HG02798 (cell line): ENCODE measurements around the gene DLGAP5.

Experiments used
- ATAC-seq: cut with Tn5 transposase; IDR thresholded peaks from one replicate; pipeline ENCODE4 v1.9.1; 2021; ENCODE audit warnings: mild to moderate bottlenecking; ENCODE audit not compliant: unreplicated experiment, poor library complexity

Gene DLGAP5

DNA sequence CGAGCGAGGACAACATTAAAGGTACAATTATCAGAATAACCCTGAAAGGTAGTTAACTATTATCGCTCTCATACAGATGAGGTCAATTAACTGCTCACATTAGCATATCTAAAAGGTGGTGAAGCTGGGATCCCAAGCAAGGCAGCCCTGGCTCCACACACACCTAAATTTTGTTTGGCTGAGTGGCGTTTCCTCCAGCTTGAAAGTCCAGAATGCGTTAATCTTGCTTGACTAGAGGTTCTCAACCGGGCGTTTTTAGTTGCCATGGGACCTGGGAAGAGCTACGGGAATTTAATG lies 531 bp downstream of the DLGAP5 start:
- no peak for ATAC-seq

DNA sequence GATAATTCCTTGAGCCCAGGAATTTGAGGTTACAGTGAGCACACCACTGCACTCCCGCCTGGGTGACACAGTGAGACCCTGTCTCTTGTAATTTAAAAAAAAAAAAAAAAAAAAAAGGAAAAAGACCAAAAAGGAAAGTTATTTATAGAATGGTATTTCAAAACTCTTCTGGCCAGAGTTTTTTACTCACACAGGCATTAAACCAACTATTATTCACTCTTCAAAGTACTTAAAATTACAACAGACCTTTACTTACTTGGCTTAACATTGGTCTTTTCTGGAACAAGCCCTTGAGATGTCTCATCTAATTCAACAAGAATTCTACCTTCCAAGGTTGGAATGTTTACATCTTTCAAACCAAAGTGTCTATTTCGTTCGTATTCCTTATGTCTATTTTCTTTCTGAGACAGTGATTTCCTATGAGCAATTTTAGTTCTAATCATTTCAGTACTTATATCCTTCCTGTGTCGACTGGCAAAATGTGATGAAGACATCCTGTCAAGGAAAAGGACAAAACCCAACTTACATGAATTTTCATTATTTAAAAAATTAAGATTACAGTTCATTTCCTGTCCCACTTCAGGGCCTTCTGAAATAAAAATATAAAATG lies 2.6 kb downstream of the DLGAP5 start:
- no peak for ATAC-seq

DNA sequence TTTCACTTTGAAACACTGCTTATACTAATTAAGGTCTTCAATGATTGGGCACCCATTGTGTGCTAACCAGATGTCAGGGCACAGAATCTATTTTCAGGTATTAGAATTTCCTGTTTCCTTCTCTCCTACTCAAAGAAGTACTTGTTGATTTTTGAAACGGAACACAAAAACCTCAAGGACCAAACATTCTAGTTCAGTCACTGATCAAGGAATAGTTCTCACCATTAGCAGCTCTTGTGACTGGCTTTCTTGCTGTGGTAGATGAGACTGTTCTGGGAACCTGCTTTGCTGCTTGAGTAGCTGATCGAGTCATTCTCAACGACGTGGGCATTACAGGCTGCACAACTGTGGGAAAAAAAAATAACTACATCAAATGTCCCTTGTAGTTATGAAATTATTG lies 11.0 kb downstream of the DLGAP5 start:
- no peak for ATAC-seq

GRCh38 chr14:55180006-55180405 lies 11.4 kb downstream of the DLGAP5 start:
- no peak for ATAC-seq

DNA sequence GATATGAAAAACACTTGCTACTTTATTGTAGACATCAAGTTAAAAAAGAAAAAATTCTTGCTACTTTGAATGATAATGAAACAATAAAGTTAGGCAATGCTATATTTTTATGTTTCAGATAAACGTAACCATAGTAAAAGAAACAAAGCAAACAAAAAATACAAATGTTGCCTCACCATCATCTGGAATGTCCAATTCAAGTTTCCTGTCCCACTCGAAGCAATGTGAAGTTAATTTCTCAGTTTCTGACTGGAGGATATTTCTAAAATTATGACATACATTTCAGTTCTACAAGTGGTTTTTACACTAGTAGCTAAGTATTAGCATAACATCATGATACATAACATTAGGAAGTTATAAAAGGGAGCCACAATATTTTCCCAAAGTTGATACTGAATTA lies 20.9 kb downstream of the DLGAP5 start:
- no peak for ATAC-seq

DNA sequence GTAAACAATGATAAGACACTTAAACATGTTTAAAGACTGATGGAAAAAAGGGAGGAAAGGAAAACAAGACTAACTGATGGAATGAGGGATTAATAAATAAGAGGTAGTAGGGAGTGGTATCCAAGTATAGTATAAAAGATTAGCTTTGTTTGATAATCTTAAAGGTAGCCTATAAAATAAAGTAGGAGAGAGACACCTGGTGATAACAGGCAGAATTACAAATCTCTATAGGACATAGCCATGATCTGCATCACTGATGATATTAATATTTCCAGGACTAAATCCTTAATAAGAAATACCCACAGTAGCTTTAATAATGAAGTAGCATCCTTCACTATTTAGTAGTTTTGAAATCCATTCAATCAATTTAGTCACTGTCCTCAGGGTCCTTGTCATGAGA lies 30.4 kb downstream of the DLGAP5 start:
- no peak for ATAC-seq

DNA sequence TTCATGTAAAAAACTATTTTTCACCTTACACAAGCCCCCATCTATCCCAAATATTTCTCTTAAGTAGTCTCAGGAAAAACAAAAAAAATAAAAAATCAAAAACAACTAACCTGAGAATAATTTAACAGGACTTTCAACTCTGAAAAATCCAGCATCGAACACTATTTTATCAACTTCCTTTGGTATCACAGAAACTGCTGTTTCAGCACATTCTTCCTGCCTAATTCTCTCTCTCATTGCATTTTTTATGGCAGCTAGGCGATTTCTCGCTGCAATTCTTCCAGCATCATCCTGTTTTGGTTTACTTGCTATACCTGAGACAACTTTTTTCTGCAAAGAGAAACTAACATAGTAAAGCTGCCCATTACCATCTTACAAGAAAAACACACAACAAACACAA lies 33.0 kb downstream of the DLGAP5 start:
- ATAC-seq = no peak

DNA sequence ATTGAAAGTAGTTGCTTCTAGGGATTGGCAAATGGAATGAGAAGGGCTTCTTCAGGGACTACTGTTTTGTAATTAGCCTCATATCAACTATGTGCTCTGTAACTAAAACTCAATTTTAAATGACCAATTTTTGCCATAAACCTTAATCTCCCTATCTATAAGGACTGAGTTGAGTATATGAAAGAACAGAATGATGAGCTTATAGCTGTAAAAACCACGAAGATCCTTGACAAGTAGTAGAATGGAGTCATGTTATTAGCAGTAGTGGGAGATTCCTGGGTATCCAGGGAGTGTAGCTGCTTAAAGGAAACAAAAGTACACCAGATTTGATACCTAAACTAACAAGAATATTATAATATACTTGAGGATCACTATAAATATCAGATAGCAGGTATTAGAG lies 34.3 kb downstream of the DLGAP5 start:
- no peak for ATAC-seq

DNA sequence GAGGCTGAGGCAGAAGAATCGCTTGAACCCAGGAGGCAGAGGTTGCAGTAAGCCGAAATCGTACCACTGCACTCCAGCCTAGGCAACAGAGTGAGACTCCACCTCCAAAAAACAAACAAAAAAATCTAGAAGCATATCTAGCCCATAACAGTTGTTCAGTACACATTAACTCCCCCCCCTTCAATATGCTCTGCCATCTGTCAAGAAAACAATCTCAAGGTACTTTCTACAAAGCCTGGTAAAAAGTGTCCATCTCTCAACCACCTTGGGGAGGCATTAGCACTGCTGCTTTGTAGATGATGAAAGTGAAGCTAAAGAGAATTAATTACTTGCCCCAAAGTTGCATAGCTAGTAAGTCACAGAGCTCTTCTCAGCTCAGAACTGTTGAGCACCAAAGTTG lies 37.4 kb downstream of the DLGAP5 start:
- ATAC-seq = no peak

- ATAC-seq = no peak
These were observed 39.2 kb downstream of the DLGAP5 start for GRCh38 chr14:55152052-55152753.

GRCh38 chr14:55151601-55152000 lies 39.8 kb downstream of the DLGAP5 start:
- no peak for ATAC-seq

DNA sequence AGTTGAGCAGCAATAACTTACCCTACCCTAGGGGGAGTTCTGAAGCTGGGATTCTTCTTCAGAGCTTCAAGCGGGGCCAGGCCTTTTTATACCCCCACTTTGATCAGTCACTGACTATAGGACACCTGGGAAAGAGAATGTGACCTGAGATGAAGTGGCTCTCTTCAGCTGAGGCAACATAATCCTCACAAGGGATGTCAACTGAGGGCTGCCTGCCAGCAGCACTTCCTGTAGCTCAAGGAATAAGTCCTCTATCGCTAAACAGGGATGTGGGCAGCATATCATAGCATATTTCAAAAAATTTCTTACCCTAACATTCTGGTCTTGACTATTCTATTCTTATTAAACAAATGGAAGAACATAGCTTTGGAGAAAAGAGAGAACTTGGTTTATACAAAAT lies 45.0 kb downstream of the DLGAP5 start:
- no peak for ATAC-seq

GRCh38 chr14:55142466-55142865 lies 48.9 kb downstream of the DLGAP5 start:
- ATAC-seq = no peak

DNA sequence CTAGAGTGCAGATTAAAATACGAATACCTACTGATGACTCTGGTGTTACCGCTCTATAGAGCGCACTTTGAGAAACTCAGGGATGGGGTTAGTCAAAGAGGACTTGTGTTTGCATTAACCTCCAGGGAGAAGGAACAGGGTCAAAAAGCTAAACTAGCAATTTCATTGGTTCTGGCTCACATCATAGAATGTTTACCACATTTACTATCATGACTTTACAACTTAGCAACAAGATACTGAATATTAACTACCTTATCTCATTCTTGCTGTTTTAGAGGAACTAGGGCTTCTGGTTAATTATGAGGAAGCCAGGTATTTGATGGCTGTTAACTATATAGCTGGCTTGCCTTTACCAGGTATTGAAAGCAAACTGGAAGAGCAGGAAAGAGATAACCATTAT lies 49.6 kb downstream of the DLGAP5 start:
- ATAC-seq = no peak

DNA sequence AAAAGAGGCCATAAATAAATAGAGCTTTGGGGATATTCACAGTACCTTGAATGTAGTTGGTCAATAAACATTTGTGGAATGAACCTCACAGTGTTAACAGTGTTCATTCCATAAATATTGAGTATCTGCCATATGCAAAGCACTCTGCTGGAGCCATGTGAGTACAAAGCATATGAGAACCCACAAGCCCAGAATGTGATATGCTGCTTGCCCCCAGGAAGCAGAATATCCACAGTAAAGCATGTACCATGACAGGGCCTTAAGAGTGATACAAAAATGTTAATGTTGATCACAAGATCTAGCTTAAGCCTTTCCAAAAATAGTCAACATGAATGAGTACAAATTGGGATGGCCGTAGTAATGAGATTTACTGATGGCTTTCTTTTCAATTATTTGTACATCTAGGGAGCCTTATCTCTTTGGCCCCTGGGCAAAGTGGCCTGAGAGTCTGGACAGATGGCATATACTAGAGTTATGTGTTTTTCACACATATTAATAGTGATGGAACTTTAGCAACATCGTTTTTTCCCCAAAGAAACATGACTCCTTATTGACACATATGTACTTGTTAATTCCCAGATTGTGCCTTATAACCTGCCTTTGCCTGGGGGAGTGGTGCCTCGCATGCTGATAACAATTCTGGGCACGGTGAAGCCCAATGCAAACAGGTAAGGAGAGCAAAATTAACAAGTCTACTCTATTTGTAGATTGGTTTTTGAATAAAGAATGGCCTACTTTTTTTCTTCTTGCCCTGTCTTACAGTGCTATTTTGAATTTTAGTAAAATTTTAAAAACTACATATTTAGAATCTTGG lies 51.5 kb downstream of the DLGAP5 start:
- ATAC-seq = no peak

GRCh38 chr14:55139141-55139540 lies 52.2 kb downstream of the DLGAP5 start:
- no peak for ATAC-seq

DNA sequence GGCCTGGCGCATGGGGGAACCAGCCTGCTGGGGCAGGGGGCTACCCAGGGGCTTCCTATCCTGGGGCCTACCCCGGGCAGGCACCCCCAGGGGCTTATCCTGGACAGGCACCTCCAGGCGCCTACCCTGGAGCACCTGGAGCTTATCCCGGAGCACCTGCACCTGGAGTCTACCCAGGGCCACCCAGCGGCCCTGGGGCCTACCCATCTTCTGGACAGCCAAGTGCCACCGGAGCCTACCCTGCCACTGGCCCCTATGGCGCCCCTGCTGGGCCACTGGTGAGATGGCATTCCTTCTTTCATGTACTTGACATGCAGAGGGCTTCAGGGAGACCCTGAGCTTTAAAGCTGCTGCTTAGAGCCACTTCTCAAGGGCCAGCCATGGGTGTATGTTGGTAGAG lies 53.3 kb downstream of the DLGAP5 start:
- ATAC-seq = no peak

- ATAC-seq = no peak
These were observed 54.2 kb downstream of the DLGAP5 start for GRCh38 chr14:55136885-55137786.

DNA sequence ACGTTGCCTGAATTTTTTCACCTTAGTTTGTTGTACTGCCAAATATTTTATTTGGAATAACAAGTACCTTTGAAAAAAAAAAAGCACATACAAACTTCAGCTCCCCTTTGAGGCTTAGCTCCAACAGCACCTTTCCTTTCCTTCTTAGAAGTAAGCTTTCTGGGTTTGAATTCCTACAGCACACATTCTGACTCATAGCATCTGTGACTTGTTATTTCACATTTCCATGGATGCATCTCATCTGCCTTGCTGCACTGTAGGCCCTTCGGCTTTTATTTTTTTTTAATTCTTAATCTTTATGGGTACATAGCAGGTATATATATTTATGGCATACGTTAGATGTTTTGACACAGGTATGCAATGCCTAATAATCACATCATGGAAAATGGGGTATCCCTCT lies 55.1 kb downstream of the DLGAP5 start:
- ATAC-seq = no peak

DNA sequence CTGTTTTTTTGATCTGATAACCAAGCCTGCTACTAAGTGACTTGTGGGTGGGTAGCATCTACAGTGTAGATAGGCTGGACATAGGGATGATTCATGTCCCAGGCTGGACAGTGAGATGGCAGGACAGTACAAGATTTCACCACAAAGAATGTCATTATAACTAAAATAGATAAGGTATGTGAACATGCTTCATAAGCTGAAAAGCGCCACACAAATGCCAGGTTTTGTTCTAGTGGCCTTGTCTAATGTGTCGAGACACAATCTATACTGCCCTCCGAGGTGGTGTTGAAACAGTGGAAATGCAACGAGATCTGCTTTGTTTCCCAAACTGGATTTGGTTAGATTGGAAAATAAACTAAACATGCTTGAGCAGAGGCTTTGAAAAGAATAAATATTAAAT lies 58.0 kb downstream of the DLGAP5 start:
- no peak for ATAC-seq
